A673 (cell line): Measurements from ENCODE around the gene SUCLG2.

Source experiments
- CTCF ChIP-seq: fragments of 300-800, 200-600 bp; sonication (generic); conservative IDR thresholded peaks from 2 replicates; pipeline ENCODE4 v1.5.1; 2017; ENCODE audit warnings: low read depth, mild to moderate bottlenecking, antibody characterized with exemption, low read length, moderate library complexity, mixed read lengths
- EZH2 ChIP-seq: fragments of 200-600 bp; sonication (generic); IDR thresholded peaks from 2 replicates; pipeline ENCODE4 v1.6.1; 2017; ENCODE audit warnings: borderline replicate concordance, low read depth, mild to moderate bottlenecking, mixed read lengths, antibody characterized with exemption, low read length; ENCODE audit not compliant: poor library complexity, severe bottlenecking

- TF ChIP-seq CTCF: no peak
- TF ChIP-seq EZH2: no peak
These were observed 46.2 kb upstream of the SUCLG2 start for GRCh38 chr3:67700596-67700995.
